GM21423 (cell line): ENCODE measurements around the gene AVP.

Experiments used
- ATAC-seq: cut with Tn5 transposase; IDR thresholded peaks from one replicate; pipeline ENCODE4 v1.9.1; 2021; ENCODE audit warnings: mild to moderate bottlenecking, moderate library complexity; ENCODE audit not compliant: unreplicated experiment

AVP gene

DNA sequence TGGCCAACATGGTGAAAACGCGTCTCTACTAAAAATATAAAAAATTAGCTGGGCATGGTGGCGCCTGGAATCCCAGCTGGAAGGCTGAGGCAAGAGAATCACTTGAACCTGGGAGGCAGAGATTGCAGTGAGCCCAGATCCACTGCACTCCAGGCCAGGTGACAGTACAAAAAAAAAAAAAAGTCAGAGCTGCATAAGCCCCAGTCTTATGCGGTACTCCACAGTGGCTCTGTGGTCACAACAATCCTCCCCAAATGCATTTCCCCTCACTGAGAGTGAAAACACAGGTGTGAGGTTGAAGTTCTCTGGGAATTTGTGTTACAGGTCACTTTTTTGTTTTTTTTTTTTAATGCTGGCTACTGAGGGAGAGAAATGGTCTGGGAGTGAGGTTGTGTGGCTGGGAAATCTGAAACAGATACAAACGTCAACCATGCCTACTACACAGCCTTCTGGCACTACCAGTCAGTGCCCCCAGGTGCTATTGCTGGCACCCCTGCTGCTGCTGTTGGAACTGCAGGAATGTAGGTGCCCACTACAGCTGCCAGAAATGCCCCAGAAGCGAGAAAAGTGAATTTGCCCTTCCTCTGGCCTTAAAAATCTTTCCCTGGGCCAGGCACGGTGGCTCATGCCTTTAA, 33.0 kb downstream of the AVP start:
- ATAC-seq: no peak

DNA sequence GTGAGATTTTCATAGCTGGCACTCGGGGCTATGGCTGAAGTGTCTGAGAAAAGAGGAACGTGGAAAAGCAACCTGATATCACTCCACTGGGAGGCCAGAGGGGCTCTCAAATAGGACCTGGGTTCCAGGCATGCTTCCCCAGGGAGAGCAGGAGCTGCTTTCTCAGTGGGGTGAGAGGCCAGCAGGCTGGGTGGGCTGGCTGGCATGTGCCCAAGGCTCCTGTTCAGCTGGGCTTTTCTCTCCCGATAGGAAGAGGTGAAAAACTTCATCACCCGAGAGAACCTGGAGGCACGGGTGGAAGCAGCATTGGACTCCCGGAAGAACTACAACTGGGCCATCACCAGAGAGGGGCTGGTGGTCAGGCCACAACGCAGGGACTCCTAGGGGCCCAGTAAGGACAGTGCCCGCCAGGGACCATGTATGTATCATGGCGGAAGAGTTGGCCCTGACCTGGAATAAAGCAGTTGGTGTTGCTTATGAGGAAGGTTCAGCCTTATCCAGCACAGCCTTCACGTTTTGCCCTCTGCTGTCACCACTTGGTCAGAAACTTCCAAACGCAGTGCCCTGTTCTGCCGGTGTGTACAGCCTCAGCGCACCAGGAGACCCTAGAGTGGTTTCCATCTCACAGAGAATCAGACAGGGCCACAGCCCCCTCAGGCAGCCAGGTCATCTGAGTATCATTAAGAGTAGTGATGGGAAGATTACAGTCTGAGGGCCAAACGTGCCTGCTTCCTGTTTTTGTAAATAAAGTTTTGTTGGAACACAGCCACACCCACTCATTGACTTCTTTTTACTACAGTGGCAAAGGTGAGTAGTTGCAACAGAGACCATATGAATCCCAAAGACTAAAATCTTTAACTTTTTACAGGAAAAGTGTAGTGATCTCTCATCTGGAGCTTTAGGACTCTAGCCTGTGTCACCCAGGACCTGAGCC, 36.8 kb downstream of the AVP start:
- ATAC-seq: no peak

DNA sequence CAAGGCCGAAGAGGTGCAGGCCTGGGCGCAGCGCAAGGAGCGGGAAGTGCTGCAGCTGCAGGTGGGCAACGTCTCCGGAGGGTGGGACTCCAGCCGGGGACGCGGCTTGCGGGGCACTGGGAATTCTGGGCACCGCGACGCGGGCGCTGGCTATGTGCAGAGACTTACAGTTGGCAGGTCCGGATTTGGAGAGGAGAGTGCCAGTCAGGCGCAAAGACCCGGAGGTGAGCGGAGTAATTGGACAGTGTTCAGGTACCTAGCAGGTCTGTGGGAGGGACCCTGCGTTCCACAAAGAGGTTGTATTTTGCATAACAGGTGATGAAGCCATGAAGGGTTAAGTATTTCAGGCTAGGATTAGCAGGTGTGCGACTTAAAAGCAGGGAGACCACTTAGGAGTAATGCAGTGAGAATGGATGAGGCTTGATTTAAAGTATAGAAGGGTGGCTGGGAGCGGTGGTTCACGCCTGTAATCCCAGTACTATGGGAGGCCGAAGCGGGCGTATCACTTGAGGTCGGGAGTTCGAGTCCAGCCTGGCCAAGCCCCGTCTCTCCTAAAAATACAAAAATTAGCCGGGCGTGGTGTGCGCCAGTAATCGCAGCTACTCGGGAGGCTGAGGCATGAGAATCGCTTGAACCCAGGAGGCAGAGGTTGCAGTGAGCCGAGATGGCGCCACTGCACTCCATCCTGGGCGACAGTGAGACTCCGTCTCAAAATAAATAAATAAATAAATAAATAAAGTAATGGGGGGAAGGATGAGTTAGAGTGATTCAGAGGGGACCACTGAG, 37.7 kb downstream of the AVP start:
- no peak for ATAC-seq

DNA sequence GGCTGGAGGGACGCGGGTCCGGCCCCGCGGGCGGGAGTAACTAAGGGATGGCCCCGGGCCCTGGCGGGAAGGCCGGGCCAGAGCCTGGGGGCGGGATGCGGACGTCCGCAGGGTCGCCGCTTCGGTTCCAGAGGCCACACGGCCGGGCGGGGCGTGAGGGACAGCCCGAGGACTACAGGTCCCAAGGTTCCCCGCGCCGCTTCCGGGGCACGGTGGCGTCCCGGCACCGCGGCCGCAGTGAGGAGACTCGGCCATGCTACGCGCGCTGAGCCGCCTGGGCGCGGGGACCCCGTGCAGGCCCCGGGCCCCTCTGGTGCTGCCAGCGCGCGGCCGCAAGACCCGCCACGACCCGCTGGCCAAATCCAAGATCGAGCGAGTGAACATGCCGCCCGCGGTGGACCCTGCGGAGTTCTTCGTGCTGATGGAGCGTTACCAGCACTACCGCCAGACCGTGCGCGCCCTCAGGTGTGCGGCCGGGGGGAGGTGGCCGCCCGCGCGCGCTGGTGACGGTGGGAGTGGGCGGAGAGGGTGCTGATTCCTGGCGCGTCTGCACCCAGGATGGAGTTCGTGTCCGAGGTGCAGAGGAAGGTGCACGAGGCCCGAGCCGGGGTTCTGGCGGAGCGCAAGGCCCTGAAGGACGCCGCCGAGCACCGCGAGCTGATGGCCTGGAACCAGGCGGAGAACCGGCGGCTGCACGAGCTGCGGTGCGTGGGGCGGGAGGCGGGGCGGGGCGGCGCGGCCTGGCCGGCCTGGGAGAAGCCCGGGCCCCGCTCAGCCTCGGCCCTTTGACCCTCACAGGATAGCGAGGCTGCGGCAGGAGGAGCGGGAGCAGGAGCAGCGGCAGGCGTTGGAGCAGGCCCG, 38.5 kb downstream of the AVP start, which contains the start of gene MRPS26:
Gene MRPS26 (plus strand): TSS at position 237 of the 861 bp plus-strand sequence. CDS start 17 bp downstream, at position 254.
- peak; percentile 85 for ATAC-seq

DNA sequence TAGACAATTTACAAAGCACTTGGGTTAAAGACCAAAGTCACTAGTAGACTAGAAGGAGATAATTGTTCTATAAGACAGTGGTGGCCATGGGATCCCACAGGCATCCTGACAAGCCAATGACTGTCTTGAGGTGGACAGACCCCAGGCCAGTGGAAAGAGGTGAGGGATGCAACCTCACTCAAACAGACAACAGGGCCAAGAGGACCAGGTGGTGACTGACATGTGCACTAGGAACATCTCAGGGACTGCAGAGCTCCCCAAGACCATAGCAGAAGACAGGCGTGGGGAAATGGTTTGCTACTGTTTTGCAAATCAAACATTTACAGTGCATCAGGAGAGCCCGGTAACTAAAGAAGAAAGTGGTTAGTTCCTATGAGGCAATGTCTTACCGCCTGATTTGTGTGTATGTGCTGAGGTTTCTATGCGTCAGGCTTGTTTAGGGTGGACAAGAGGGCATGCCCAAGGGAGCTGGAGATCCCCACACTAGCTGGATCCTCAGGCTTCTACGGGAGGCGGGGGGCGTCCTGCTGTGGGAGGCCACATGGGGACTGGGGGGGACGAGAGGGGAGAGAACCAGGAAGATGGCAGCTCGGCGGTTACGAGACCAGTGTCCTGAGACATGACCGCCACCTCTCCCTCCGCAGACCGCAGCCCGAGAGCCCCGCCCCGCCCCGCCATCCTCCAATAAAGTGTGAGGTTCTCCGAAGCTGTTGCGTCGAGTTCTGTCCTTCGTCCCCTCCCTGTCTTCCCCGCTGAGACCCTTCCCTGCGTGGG, 39.3 kb downstream of the AVP start:
- ATAC-seq: peak; percentile 34

DNA sequence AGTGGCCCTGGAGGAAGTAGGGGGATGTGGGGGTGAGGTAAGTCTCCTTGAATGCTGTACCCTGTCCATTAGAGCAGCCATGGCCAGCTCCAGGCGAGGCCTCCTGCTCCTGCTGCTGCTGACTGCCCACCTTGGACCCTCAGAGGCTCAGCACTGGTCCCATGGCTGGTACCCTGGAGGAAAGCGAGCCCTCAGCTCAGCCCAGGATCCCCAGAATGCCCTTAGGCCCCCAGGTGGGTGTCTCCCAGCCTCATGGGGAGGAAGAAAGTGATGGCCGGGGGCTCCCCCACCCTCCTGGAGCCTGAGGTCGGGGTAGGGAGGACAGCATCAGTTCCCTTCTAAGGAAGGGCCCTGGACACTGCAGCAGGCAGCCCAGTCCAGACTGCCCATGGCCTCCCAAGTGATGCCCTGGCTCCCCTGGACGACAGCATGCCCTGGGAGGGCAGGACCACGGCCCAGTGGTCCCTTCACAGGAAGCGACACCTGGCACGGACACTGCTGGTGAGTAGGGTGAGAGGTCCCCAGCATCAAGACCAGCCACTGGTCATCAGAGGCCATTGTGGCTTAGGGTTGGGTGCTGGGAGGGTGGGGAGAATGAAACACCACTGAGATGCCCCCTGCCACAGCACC, 40.1 kb downstream of the AVP start:
- no peak for ATAC-seq

DNA sequence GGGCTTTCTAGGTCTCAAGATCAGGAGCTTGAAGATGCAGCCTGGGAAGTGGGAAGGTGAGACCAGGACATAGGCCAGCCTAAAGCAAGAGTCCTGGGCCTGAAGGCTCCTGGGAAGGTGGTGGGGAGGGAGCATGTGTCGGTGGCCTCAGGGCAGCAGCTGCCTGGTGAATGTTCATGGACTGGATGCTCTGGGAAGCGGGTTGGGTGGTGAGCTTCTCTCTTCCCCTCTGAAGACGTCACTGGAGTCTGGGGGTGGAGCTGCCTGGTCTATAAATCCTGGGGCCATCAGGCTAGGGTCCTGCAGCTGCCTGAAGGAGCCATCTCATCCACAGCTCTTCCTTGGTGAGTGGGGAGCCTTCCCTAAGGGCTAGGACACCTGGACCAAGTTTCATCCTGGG, 41.2 kb downstream of the AVP start, which contains the start of gene GNRH2:
Gene GNRH2 (plus strand): TSS at position 301 of the 400 bp plus-strand sequence. CDS start 793 bp downstream, outside the sequence.
- no peak for ATAC-seq

DNA sequence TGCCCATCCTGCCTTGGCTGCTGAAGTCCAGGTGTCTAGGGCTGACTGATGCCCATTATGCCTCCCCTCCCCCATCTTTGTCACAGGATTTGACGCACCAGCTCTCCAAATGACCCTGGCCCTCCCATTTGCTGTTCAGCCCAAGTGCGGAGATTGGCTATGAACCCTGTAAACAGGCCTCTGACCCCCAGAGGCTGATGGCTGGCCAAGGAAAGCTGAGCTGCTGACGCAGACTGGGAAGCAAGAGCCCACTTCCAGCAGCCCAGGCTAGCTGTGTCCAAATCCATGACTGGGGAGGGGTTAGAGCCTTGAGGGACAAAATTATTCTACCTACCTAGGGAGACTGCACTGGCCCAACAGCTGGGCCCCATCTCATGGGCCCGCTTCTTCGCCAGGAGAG, 41.9 kb downstream of the AVP start:
- ATAC-seq: no peak

DNA sequence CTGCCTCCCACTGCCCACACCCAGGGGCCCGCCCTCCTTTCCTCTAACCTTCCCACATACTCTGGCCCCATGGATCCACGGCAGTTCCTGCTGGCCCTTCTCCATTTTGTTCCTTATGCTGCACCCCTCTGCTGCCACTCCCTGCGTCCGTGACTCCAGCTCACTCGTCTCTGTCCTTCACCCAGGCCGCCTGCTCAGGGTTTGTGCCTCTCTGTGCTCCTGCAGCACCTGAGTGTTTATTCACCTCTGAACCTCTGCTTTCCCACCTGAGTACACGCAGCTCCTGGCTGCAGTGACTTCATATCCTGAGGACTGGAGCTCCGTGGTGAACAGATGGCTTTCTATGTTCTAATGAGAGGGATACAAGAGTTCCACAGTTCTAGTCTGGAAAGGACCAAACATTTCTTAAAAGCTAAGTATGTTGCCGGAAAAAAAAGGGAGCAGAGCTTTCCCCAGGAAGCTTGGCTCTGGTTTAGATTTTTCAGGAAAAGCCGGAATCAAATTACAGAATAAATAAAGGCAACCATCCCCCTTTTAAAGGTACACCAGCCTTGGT, 42.6 kb downstream of the AVP start:
- ATAC-seq: no peak

DNA sequence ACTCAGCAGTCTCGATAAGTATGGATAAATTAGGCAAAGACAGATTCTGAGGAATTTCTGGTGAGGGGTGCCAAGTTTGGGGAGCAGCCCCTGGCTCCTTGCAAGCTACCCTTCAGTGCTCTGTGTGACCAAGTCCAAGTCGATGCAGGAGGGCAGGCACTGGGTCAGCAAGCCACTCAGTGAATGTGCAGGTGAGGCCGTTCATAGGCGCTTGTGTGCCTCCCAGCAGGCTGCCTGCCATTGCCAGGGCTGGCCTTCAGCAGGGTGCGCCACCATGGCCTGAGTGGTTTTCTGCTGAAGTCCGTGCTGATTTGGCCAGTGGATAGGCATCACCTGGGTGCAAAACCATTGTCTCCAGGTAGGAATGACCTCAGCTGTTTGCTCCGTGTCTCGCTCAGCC, 44.4 kb downstream of the AVP start:
- ATAC-seq: no peak

DNA sequence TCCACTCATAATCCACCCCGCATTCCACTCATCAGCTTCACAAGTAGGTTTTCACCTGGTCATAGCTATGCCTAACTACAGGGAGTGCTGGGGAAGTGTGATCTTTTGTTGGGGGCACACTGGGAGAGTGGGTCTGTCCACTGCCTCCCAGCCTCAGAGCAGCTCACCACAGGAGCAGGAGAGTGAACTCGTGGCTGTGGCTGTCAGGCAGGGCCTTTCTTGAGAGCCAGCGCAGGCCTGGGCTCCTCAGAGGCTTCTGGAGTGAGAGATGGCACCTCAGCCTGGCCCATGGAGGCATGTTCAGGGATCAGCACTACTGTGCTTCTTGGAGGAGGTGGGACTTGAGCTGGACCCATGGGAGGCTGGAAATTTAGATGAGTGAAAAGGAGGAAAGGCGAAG, 45.1 kb downstream of the AVP start:
- no peak for ATAC-seq

DNA sequence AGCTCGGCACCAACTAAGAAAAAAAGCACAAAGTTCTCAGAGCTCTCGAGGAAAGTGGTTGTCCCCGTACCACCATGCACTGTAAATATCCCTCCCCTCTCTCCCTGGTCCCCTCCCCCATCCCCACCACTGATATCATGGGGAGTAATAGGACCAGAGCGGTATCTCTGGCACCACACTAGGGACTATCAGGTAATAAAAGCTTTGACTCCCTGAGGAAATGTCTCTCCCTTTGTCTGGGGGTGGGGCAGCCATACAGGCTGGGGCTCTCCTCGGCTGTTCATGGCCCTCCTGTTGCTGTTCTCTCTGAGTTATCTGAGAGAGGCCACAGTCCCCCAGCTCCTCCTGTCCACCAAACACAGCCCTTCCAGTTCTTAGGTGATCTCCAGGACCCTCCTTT, 46.1 kb downstream of the AVP start:
- no peak for ATAC-seq

DNA sequence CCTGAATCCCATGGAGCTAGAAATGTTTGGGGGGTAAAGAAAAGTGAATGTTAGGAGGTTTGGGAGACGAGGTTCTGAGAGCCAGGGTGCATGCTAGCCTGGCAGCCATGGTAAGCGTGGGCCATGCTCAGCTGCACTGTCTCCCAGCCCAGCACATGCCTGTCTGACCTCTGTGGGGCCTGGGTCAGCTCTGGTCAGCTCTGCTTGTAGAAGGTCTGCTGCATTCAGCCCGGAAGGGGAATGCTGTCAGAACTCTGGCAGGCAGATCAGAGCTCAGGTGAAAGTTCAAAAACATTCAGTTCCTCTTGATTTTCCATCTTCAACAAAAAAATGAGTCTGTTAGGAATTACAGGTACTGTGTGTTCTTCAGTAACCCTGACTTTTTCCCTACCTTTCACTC, 46.9 kb downstream of the AVP start:
- ATAC-seq: no peak

DNA sequence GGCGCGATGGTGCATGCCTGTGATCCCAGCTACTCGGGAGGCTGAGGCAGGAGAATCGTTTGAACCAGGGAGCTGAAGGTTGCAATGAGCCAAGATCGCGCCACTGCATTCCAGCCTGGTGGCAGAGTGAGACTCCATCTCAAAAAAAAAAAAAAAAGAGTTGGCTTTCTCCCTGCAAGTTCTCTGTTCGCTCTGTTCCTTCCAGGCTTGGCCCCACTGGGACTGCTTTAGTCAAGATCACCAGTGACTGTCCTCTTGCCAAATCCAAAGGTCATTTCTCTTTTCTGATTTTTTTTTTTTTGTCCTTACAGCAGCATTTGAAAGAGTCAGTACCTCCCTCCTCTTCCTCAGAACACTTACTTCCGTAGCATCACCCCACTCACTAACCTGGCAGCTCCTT, 51.9 kb downstream of the AVP start:
- ATAC-seq: no peak
